ENCODE data around the gene EPC1. TPM values are rescaled to one million over a fixed set of nuclear protein-coding genes. Genes with fewer than 3 reads are reported as not detected.

Gene EPC1
- total and polyA plus RNA-seq, 9 of the 15 experiments (the other 6 are each of a cell fraction or from before 2014, with no cell fraction given) = 7.0 to 43.6 (median 16.1) TPM

DNA sequence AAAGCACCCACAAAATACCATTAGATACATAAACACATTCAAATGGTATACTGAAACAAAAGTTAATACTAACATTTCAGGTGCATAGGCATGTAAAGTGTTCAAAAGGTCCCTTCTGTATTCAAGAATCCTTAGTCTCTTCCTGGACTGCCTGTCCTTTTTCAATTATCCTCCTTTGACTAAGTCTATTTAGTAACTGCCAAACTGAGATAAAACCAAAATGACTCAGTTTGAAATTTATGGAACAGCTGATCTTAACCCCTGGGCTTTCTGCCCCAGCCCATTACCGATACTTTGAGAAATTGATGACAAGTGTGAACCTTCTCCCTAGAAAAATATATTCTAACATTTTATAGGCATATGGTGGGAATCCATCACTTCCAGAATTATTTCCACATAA lies 5.4 kb downstream of the EPC1 start (continued):
- TF ChIP-seq MAFK (IDR thresholded peaks at IDR 0.05; ENCODE audit: low read length) (no peak), ZNF134 (CRISPR knock-in tag; conservative IDR thresholded peaks at IDR 0.05) (no peak), ZBTB7A (IDR thresholded peaks at IDR 0.05; ENCODE audit: borderline replicate concordance, control insufficient read depth, low read depth, low read length) (no peak)
- TF ChIP-seq, protein P1, sequence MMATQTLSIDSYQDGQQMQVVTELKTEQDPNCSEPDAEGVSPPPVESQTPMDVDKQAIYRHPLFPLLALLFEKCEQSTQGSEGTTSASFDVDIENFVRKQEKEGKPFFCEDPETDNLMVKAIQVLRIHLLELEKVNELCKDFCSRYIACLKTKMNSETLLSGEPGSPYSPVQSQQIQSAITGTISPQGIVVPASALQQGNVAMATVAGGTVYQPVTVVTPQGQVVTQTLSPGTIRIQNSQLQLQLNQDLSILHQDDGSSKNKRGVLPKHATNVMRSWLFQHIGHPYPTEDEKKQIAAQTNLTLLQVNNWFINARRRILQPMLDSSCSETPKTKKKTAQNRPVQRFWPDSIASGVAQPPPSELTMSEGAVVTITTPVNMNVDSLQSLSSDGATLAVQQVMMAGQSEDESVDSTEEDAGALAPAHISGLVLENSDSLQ (IDR thresholded peaks at IDR 0.05) = no peak

DNA sequence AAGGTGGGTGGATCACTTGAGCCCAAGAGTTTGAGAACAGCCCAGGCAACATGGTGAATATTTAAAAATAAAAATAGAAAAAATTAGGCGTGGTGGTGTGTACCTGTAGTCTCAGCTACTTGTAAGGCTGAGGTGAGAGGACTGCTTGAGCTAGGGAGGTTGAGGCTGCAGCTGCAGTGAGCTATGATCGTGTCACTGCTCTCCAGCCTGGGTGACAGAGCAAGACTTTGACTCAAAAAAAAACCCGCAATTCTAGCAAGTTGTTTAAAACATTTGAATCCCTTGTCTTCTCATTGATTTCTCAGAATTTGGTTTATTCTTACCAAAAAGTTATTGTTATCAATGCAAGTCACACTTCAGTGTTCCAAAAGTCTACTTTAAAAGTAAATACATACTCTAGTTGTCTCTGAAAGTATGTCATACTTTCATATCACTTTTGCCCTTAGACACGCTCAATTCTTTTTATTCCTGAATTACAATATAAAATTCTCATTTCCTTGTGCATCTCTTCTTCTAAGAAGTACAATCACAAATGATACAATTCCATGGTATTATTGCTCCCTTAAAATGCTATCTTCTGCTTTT lies 6.3 kb downstream of the EPC1 start:
- Histone ChIP-seq H3K79me2 (ENCODE audit: control insufficient read depth, insufficient read depth, low read length) (peaks cover 97% of the 10 kb centered on the region), H3K9ac (ENCODE audit: insufficient read depth in 1 of 2, low read depth in 2 of 2, low read length in 2 of 2) (no peak overlapping the region), H3K9me3 (replicated peaks; ENCODE audit: control insufficient read depth, insufficient read depth, low read depth, low read length) (no peaks in the 10 kb centered on the region), H4K20me1 (replicated peaks; ENCODE audit: control insufficient read depth, insufficient read depth, low read length) (peaks cover under 1% of the 10 kb centered on the region; the same call in 1 of the 2 replicates), H3K4me2 (ENCODE audit: insufficient read depth, low read length) (no peak overlapping the region), H3K36me3 (ENCODE audit: control insufficient read depth, insufficient read depth, low read length) (peaks cover 19% of the 10 kb centered on the region), H3K27me3 (ENCODE audit: control insufficient read depth in 2 of 2, insufficient read depth in 2 of 2, low read length in 2 of 2) (no peaks in the 10 kb centered on the region), H3K9me1 (ENCODE audit: control insufficient read depth, insufficient read depth, low read length) (no peaks in the 10 kb centered on the region), H2AFZ (ENCODE audit: low read depth, low read length) (no peak overlapping the region), H3K4me3 (no peak overlapping the region), H3K27ac (ENCODE audit: extremely low read depth, low read depth, low read length) (no peak overlapping the region), H3K4me1 (replicated peaks in 1 of 2; ENCODE audit: control insufficient read depth in 2 of 2, insufficient read depth in 2 of 2, low read length in 2 of 2) (peaks cover 5 to 6% of the 10 kb centered on the region in 2 experiments; a peak in 4 of 5 replicates)
- intact Hi-C loops (cut with micrococcal nuclease) = no loop called here
- ATAC-seq (no peak), FAIRE-seq (no peak), DNase-seq (ENCODE audit: extremely low read depth in 1 of 4, low spot score in 3 of 4) (no peak)
- BruUV-seq (replicated peaks) = no TSS peak
- POLR2A ChIA-PET = no interaction called here
- WGBS (ENCODE audit: insufficient coverage, low coverage, missing lambda C conversion rate) = 63% methylated on average over 4 of the region's 4 CpGs
- TF ChIP-seq, protein P2, sequence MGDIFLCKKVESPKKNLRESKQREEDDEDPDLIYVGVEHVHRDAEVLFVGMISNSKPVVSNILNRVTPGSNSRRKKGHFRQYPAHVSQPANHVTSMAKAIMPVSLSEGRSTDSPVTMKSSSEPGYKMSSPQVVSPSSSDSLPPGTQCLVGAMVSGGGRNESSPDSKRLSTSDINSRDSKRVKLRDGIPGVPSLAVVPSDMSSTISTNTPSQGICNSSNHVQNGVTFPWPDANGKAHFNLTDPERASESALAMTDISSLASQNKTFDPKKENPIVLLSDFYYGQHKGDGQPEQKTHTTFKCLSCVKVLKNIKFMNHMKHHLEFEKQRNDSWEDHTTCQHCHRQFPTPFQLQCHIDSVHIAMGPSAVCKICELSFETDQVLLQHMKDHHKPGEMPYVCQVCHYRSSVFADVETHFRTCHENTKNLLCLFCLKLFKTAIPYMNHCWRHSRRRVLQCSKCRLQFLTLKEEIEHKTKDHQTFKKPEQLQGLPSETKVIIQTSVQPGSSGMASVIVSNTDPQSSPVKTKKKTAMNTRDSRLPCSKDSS (IDR thresholded peaks at IDR 0.05; ENCODE audit: low read depth, partially characterized antibody) = no peak
- TF ChIP-seq, protein P3, sequence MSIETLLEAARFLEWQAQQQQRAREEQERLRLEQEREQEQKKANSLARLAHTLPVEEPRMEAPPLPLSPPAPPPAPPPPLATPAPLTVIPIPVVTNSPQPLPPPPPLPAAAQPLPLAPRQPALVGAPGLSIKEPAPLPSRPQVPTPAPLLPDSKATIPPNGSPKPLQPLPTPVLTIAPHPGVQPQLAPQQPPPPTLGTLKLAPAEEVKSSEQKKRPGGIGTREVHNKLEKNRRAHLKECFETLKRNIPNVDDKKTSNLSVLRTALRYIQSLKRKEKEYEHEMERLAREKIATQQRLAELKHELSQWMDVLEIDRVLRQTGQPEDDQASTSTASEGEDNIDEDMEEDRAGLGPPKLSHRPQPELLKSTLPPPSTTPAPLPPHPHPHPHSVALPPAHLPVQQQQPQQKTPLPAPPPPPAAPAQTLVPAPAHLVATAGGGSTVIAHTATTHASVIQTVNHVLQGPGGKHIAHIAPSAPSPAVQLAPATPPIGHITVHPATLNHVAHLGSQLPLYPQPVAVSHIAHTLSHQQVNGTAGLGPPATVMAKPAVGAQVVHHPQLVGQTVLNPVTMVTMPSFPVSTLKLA (conservative IDR thresholded peaks at IDR 0.05) = no peak
- TF ChIP-seq NCOA2 (IDR thresholded peaks at IDR 0.05; ENCODE audit: partially characterized antibody in 2 of 2) (no peak), ZNF212 (CRISPR knock-in tag; IDR thresholded peaks at IDR 0.05) (no peak), ZNF217 (CRISPR knock-in tag; IDR thresholded peaks at IDR 0.05) (no peak), TRIM24 (IDR thresholded peaks at IDR 0.05) (no peak)
- in situ Hi-C loops (cut with MboI) = loop anchor here (10.0 kb wide), 1 partner anchor 286 kb away; the partner anchor contains the start of gene KIF5B
- CTCF ChIA-PET (ENCODE audit: low intra/inter-chr PET ratio) = no interaction called here

All from K562 (cell line).